CD4-positive, alpha-beta T cell treated with Interleukin-4 for 1 hour (primary cell): ENCODE measurements around the gene PARD3B.

ENCODE experiments used
- DNase-seq, 2 donors: peaks; one replicate each; pipeline ENCODE4 v3.0.0-alpha.2; 2020 to 2022

PARD3B gene

GRCh38 chr2:204662956-204663355, 117.7 kb downstream of the PARD3B start:
- no peak for DNase-seq

GRCh38 chr2:204663816-204664425, 118.6 kb downstream of the PARD3B start:
- DNase-seq = no peak

GRCh38 chr2:204664708-204665121, 119.4 kb downstream of the PARD3B start:
- no peak for DNase-seq

GRCh38 chr2:204665207-204665606, 119.9 kb downstream of the PARD3B start:
- DNase-seq = no peak

DNA sequence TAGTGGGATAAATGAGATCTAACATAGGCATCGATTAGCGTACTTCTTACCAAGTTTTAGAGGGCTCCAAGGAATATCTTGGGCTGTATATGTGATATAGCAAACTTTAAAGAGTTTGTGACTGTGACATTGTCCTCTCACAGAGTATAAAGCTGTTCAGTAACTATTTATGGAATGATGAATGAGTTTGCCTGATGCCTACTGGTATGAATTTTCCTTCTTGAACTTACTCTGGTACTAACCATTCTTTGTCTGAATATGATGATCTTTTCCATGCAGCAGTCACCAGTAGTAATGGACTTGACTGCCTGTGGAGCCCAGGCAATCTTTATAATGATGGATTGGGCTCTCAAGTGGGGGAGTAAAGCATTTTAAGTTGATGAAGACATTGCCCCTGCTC, 120.5 kb downstream of the PARD3B start:
- DNase-seq = no peak

DNA sequence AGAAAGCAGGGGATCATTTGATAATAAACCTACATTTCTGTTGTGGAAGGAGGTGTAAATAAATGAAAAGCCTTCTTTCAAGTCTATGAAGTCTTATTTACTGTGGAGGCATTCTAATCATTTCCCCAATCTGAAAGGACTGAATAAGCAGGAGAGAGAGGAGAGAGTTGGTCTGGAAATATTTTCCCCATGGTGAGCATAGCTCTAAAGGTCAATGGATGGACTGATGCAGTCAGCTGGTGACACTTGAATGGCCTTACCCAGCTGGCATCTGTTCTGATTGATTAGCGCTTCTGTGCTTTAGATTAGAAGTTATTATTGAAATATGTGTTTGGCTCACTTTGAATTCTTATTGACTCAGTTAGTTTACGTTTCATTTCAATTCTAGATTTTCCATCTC, 122.7 kb downstream of the PARD3B start:
- no peak for DNase-seq

- DNase-seq = no peak
Observed at GRCh38 chr2:204669382-204669781, 124.1 kb downstream of the PARD3B start.

DNA sequence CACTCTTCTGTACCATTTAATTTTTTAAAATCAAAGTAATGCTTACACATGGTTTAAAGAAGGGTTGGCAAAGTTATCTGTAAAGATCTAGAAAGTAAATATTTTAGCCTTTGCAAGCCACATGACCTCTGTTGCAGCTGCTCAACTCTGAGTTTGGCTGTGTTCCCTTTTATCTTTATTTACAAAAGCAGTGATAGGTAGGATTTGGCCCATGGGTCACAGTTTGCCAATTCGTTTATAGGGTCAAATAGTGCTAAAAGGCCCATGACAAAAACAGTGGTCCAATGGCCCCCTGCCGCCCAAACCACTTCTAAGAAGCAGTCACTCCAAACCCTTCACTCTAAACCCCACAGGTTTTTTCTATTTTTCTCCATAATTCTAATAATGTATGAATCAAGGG, 124.8 kb downstream of the PARD3B start:
- no peak for DNase-seq

- DNase-seq = no peak
Observed at GRCh38 chr2:204670756-204671155, 125.5 kb downstream of the PARD3B start.

DNA sequence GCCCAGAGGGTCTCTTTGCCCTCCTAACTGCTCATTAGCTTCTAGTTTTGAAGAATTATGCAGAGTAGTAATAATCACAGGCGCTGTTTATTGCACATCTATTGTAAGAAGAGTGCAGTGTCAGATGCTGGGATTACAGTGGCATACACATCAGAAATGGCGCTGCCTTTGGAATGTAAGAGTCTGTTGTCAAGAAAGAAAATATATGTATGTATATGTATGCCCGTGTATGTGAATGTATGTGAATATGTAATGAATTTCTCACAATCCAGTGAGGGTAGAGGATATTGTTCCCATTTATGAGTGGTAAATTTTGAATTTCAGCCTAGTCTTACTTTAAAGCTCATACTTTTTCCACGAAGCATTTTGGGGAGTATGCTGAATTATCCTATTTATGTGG, 127.5 kb downstream of the PARD3B start:
- DNase-seq = no peak

- no peak for DNase-seq
Observed at GRCh38 chr2:204673877-204674276, 128.6 kb downstream of the PARD3B start.

- no peak for DNase-seq
Observed at GRCh38 chr2:204678031-204678430, 132.8 kb downstream of the PARD3B start.

GRCh38 chr2:204680576-204680975, 135.3 kb downstream of the PARD3B start:
- no peak for DNase-seq

DNA sequence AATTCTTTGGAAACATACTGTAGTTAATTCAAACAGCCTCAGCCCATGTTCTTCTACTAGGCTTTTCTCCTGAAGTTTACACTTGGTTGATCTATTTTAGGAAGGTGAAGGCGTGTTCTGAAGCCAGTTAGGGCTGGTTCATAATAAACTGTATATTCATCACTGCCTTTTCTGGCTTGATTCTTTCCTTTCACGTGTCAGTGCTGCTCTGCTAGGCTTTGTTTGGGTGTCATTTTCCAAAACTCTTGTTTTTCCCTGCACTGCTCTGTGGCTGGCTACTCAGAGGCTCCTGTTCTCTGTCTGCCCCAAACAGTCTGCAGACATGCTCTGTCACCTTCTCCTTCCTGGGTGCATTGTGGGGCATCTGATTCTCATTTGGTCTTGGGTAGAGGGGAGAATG, 136.1 kb downstream of the PARD3B start:
- no peak for DNase-seq

- DNase-seq = no peak
Observed at GRCh38 chr2:204683384-204683783, 138.1 kb downstream of the PARD3B start.

DNA sequence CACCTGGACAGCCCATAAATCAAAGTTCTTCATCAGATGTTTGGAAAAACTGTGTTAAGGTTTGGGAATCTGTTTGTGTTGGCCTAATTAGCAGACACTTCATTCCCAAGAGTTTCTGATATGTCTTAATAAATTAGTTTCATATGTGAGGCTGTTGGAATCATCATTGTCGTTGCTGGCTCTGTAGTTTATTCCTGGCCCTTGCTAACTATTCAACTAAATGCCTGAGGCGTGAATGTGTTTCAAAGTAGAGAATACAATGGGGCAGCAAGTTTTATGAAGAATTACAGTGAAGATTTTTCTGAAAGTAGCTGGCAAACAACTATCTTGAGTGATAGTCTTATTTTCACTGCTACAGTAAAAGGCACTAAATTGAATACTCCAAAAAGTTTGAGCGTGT, 141.1 kb downstream of the PARD3B start:
- no peak for DNase-seq

DNA sequence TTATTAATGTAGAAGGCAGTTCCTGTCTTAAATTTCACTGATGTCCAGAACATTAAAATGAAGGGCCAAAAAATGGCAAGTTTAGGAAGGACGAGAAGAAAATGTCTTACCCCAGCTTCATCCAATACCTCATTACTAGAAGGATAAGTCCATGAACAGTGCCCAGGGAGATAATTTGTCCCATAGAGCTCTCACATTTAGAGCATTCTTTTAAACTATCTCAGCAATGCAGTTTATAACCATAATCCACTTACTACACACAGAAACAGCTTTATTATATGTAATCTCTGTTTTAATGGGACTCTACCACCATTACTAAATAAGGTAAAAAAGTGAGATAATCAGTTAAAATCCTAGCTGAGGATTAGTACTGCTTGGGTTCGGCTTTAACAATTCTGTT, 142.5 kb downstream of the PARD3B start:
- no peak for DNase-seq

DNA sequence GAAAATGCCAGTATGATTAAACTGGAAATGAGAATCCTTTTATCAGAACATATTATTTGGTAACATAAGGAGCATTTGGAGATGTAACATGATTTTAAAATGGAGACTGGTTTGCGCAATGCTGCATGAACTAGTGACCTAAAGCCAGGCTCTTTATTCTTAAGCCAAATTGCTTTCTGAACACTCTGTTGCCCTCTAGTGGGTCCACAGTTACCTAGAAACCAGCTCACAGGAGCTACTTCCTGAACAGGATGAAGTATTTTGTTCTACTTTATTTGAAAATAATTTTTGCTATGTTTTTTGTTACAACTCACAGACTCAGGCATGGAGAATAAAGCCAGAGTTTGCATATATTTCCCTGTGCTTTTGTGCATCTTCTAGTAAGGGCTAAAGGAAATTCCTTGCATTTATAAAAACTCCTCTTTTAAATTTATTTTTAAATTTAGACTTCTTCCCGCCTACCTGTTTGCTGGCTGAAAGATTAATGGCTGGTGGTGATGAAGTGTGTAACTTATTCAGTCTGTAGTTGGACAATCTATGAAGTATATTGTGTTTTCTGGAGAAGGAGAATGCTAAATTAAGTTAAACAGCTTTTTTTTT, 146.7 kb downstream of the PARD3B start:
- DNase-seq = peak; percentile 12 to 23

DNA sequence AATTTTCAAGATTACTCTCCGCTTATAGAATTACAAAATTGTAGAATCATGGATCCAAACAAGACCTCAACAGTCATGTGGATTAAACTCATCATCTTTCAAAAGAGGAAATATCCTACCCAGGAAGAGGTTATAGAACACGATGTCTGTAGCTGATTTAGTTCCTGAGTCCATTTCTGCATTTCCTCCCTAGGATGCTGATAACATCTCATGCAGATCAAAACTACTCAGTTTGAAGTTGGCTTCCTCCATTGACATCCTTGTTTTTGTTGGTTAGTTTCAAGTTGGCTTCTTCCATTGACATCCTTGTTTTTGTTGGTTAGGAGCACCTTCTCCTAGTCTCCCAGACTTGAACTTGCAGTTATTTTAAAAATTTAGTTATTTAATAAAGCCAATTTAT, 147.5 kb downstream of the PARD3B start:
- DNase-seq = no peak

DNA sequence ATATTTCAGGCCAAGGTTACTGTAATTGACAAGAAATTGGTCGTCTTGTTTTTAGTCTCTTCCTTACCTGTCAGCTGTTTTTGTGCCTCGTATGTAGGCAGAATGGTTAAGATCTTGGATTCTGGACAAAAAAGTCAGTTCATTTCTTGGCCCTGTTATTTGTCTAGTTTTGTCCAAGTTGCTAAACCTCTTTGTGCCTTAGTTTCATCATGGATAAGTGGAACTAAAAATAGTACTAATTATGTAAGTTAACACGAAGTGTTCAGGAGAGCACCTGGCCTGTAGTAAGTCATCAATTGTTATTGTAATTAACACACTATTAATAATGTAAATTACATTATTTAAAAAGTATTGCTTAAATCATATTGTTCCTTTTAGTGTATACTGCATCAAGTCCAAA, 148.0 kb downstream of the PARD3B start:
- DNase-seq = no peak

- DNase-seq = no peak
Observed at GRCh38 chr2:204695506-204695905, 150.2 kb downstream of the PARD3B start.

DNA sequence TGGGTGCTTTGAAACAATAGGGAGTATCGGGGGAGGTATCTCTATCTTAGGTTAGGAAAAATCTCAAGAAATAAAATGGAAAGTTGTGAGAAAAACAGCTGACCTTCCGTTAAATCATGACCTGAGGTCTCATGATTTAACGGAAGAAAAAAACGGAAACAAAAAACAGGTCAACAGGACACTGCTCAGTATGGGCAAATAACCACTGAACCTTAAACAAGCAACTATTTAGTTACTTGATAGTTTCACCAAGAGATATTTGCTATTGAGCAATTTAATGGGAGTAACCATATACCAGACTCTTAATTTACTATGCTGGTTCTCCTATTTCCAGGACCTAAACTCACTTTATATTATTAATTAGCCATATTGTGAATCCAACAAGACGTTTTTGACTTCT, 150.8 kb downstream of the PARD3B start:
- no peak for DNase-seq

GRCh38 chr2:204705243-204705932, 160.1 kb downstream of the PARD3B start:
- DNase-seq = no peak

DNA sequence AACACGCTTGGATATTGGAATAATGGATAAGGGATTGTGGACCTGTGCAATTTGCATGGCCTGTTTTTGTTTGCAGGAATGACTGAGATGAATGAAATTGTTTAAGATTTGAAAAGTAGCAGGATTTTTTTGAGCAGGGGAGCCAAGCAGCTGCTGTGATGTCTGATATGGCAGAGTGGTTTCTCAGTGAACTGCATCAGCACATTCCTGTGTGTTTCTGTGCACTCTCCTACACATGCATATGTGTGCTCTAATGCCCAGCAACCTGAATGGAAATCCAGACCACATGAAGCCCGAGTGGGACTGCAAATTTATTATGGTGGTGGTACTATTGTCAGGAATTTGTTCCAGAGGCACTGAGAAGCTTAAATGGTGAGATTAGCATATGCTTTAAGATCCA, 161.7 kb downstream of the PARD3B start:
- DNase-seq = no peak

- DNase-seq = no peak
Observed at GRCh38 chr2:204713211-204713610, 167.9 kb downstream of the PARD3B start.
